NT2/D1 (cell line): ENCODE data around the gene LRCH4.
"Not testable (repeated sequence)": the region's sequence is repeated elsewhere in the genome, so short reads cannot be mapped to it uniquely, and the experiment has no call there.

Experiments used
- DNase-seq: peaks from one replicate; pipeline ENCODE4 v3.0.0-alpha.2; 2011; ENCODE audit warnings: low read depth, low spot score
- H3K27me3 ChIP-seq: 2 replicates; pipeline ENCODE4 v1.6.0; 2011; ENCODE audit warnings: mild to moderate bottlenecking; ENCODE audit not compliant: insufficient read length, insufficient read depth
- H3K36me3 ChIP-seq: 2 replicates; pipeline ENCODE4 v1.6.1; 2011; ENCODE audit warnings: mild to moderate bottlenecking, low read length, mixed read lengths; ENCODE audit not compliant: insufficient read depth, insufficient read length
- H3K4me1 ChIP-seq: 2 replicates; pipeline ENCODE4 v1.5.1; 2011; ENCODE audit not compliant: insufficient read depth, insufficient read length
- H3K4me3 ChIP-seq: 2 replicates; pipeline ENCODE4 v1.5.1; 2011; ENCODE audit warnings: low read depth; ENCODE audit not compliant: insufficient read length
- H3K9ac ChIP-seq: 2 replicates; pipeline ENCODE4 v1.6.0; 2011; ENCODE audit warnings: low read depth; ENCODE audit not compliant: insufficient read length
- H3K9me3 ChIP-seq: 2 replicates; pipeline ENCODE4 v1.5.1; 2011; ENCODE audit warnings: mild to moderate bottlenecking, low read length; ENCODE audit not compliant: insufficient read depth
- SUZ12 ChIP-seq: IDR thresholded peaks from 2 replicates; pipeline ENCODE4 v1.6.1; 2011; ENCODE audit not compliant: insufficient read length, insufficient read depth; ENCODE audit errors: extremely low read depth
- YY1 ChIP-seq: IDR thresholded peaks from 2 replicates; pipeline ENCODE4 v1.6.1; 2011; ENCODE audit not compliant: insufficient read length, insufficient read depth
- ZNF274 ChIP-seq: IDR thresholded peaks from 2 replicates; pipeline ENCODE4 v1.6.1; 2011; ENCODE audit warnings: mild to moderate bottlenecking, low read depth, low read length

The LRCH4 gene

GRCh38 chr7:100552532-100552931, 33.4 kb downstream of the LRCH4 start:
- DNase-seq, result no peak
- Histone ChIP-seq H3K36me3 (peaks cover 32% of the 10 kb centered on the region), H3K27me3 (no peaks in the 10 kb centered on the region), H3K4me1 (no peaks in the 10 kb centered on the region), H3K9me3 (no peaks in the 10 kb centered on the region), H3K9ac (no peak overlapping the region), H3K4me3 (no peak overlapping the region)
- TF ChIP-seq YY1 (no peak), ZNF274 (no peak), SUZ12 (no peak)

GRCh38 chr7:100548446-100548845, 37.5 kb downstream of the LRCH4 start:
- not testable (repeated sequence) for H3K27me3 ChIP-seq, H3K9me3 ChIP-seq, H3K4me1 ChIP-seq, H3K9ac ChIP-seq, H3K4me3 ChIP-seq, DNase-seq
- H3K36me3 ChIP-seq, result peaks cover 20% of the 10 kb centered on the region

GRCh38 chr7:100547872-100548271, 38.1 kb downstream of the LRCH4 start:
- H3K27me3 ChIP-seq, result no peaks in the 10 kb centered on the region
- DNase-seq, result no peak
- H3K4me3 ChIP-seq, result no peak overlapping the region
- no peak overlapping the region for H3K9ac ChIP-seq
- no peaks in the 10 kb centered on the region for H3K9me3 ChIP-seq
- no peaks in the 10 kb centered on the region for H3K4me1 ChIP-seq
- TF ChIP-seq YY1 (no peak), SUZ12 (no peak), ZNF274 (no peak)
- H3K36me3 ChIP-seq, result peaks cover 18% of the 10 kb centered on the region

GRCh38 chr7:100546926-100547800, 38.8 kb downstream of the LRCH4 start:
- H3K27me3 ChIP-seq, result no peaks in the 10 kb centered on the region
- H3K36me3 ChIP-seq, result peaks cover 11% of the 10 kb centered on the region
- H3K4me3 ChIP-seq, result no peak overlapping the region
- no peaks in the 10 kb centered on the region for H3K9me3 ChIP-seq
- TF ChIP-seq ZNF274 (no peak), YY1 (no peak), SUZ12 (no peak)
- H3K9ac ChIP-seq, result no peak overlapping the region
- no peak for DNase-seq
- H3K4me1 ChIP-seq, result peaks cover 2% of the 10 kb centered on the region

GRCh38 chr7:100546129-100546925, 39.6 kb downstream of the LRCH4 start:
- Histone ChIP-seq H3K9ac (no peak overlapping the region), H3K9me3 (no peaks in the 10 kb centered on the region), H3K4me3 (no peak overlapping the region), H3K36me3 (peaks cover 11% of the 10 kb centered on the region), H3K27me3 (no peaks in the 10 kb centered on the region), H3K4me1 (peaks cover 2% of the 10 kb centered on the region)
- TF ChIP-seq ZNF274 (no peak), SUZ12 (no peak), YY1 (no peak)
- DNase-seq, result no peak

- peaks cover 2% of the 10 kb centered on the region for H3K4me1 ChIP-seq
- peak; percentile 52 for DNase-seq
- no peak overlapping the region for H3K4me3 ChIP-seq
These were observed 40.4 kb downstream of the LRCH4 start for GRCh38 chr7:100545360-100546128.

GRCh38 chr7:100544967-100545359, 41.0 kb downstream of the LRCH4 start:
- TF ChIP-seq YY1, result no peak
- no peak for TF ChIP-seq SUZ12
- H3K4me1 ChIP-seq, result peaks cover 6% of the 10 kb centered on the region
- no peaks in the 10 kb centered on the region for H3K9me3 ChIP-seq
- peaks cover 7% of the 10 kb centered on the region for H3K27me3 ChIP-seq
- H3K9ac ChIP-seq, result no peak overlapping the region
- DNase-seq, result no peak
- H3K36me3 ChIP-seq, result peaks cover 6% of the 10 kb centered on the region
- H3K4me3 ChIP-seq, result no peak overlapping the region

More at GRCh38 chr7:100545360-100546128, 40.4 kb downstream of the LRCH4 start:
- Histone ChIP-seq H3K36me3 (peaks cover 9% of the 10 kb centered on the region), H3K9ac (peak overlapping the region; percentile 36), H3K27me3 (peaks cover 1% of the 10 kb centered on the region), H3K9me3 (no peaks in the 10 kb centered on the region)
- no peak for TF ChIP-seq SUZ12
- no peak for TF ChIP-seq YY1
- no peak for TF ChIP-seq ZNF274
